GM19240 (cell line): ENCODE results near the gene GALNT17.
"Not testable (repeated sequence)": the region's sequence is repeated elsewhere in the genome, so short reads cannot be mapped to it uniquely, and the experiment has no call there.

ENCODE experiments used
- DNase-seq: peaks from one replicate; pipeline ENCODE4 v3.0.0; 2011; ENCODE audit warnings: low spot score; ENCODE audit not compliant: insufficient read length

GALNT17 gene

GRCh38 chr7:71733107-71733870, 601.3 kb downstream of the GALNT17 start:
- peak; percentile 42 for DNase-seq

GRCh38 chr7:71735961-71736556, 604.1 kb downstream of the GALNT17 start:
- peak; percentile 37 for DNase-seq

GRCh38 chr7:71737931-71738540, 606.1 kb downstream of the GALNT17 start:
- not testable (repeated sequence) for DNase-seq

- DNase-seq, result no peak
These were observed 607.7 kb downstream of the GALNT17 start for GRCh38 chr7:71739520-71740173.

- DNase-seq, result no peak
These were observed 608.2 kb downstream of the GALNT17 start for GRCh38 chr7:71740174-71740560.

- no peak for DNase-seq
These were observed 614.1 kb downstream of the GALNT17 start for GRCh38 chr7:71746006-71746405.

- no peak for DNase-seq
These were observed 618.3 kb downstream of the GALNT17 start for GRCh38 chr7:71750290-71750689.

- DNase-seq, result no peak
These were observed 620.4 kb downstream of the GALNT17 start for GRCh38 chr7:71752171-71752935.

- DNase-seq, result no peak
These were observed 621.3 kb downstream of the GALNT17 start for GRCh38 chr7:71753236-71753635.

GRCh38 chr7:71753956-71754664, 622.2 kb downstream of the GALNT17 start:
- DNase-seq, result no peak

GRCh38 chr7:71754828-71755227, 622.9 kb downstream of the GALNT17 start:
- no peak for DNase-seq

- DNase-seq, result no peak
These were observed 629.4 kb downstream of the GALNT17 start for GRCh38 chr7:71761336-71761735.
